Fibroblast of skin of left biceps (primary cell): ENCODE data around the gene IFNGR1.
"Not testable (repeated sequence)": the region's sequence is repeated elsewhere in the genome, so short reads cannot be mapped to it uniquely, and the experiment has no call there.

Source experiments
- DNase-seq, 2 experiments: peaks; one replicate each; pipeline ENCODE4 v3.0.0-alpha.2; 2013; ENCODE audit warnings: low read depth in 2 of 2

The IFNGR1 gene

DNA sequence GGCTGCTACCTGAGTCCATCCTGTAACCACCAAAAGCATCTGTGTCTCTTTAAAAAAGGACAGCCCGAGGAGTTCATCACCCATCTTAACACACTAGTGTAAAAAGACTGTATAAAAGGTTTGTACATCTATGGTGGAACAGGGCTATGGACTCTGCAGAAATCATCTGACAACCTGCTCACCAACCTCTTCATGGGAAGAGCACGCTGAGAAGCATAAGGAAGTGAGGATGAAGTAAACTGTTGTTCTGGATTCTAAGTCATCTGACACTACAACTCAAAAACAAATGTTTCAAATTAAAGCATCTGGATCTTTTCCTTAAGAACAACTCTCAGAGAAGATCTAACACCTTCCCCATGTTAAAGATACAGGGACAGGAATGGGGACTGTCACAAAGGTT, 5.4 kb downstream of the IFNGR1 start:
- no peak for DNase-seq

DNA sequence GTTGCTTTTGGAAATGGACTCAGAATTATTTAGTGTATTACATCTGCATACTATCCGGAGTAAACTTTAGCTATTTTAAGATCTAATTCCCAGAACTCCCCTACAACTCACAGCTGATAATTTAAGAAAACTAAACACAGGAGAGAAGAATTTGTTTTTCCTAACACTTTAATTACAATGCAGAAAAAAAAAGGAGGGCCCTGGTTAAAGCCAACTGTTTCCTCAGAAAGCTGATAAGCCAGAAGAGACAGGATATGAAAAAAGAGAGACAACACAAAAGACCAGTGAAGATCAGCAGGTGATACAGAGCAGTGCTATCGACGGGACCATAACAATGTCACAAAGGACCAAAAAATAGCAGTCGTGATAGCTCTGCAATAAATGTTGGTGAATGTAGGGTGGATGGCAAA, 5.8 kb downstream of the IFNGR1 start:
- no peak for DNase-seq

DNA sequence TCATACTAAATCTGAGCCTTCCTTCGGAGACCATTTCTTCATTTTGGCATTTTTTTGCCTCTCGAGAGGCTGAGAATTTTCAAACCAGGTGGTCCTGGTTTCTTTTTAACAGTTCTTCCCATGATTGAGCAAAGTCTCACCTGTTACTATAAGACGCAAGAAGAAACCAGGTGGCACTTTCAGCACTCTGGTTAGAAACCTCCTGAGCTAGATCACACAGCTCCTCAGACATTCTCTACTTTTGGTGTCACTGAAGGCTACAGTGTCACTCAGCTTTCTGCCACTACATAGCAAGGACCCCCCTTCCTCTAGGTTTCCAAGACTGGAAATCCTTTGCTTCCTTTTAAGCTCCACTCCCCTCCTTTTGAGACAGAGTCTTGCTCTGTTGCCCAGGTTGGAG, 7.3 kb downstream of the IFNGR1 start:
- no peak for DNase-seq

DNA sequence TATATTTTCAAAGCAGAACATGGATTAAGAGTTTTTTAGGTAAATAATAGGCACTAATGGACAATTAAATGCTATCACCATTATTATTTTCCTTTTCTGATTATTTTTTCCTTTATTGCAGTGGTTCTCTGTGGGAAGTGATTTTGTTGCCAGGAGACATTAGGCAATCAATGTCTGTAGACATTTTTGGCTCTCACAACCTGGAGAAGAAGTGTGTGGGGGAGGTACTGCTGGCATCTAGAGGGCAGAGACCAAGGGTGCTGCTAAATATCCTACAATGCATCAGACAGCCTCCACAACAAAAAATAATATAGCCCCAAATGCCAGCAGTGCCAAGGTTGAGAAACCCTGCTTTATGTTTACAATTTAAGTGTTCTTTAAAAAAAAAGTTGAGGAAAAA, 8.3 kb downstream of the IFNGR1 start:
- no peak for DNase-seq

DNA sequence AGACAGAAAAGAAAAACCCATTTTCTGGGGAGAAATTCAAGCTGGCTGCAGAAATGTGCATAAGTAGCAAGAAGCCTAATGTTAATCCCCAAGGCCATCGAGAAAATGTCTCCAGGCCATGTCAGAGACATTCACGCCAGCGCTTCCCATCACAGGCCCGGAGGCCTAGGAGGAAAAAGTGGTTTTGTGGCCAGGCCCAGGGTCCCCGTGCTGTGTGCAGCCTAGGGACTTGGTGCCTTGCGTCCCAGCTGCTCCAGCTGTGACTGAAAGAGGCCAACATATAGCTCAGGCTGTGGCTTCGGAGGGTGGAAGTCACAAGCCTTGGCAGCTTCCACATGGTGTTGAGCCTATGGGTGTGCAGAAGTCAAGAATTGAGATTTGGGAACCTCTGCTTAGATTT, 10.9 kb downstream of the IFNGR1 start:
- no peak for DNase-seq

DNA sequence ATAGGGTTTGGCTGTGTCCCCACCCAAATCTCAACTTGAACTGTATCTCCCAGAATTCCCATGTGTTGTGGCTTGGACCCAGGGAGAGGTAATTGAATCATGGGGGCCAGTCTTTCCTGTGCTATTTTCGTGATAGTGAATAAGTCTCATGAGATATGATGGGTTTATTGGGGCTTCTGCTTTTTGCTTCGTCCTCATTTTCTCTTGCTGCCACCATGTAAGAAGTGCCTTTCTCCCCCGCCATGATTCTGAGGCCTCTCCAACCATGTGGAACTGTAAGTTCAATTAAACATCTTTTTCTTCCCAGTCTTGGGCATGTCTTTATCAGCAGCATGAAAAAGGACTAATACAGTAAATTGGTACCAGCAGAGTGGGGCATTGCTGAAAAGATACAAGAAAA, 11.7 kb downstream of the IFNGR1 start:
- not testable (repeated sequence) for DNase-seq

DNA sequence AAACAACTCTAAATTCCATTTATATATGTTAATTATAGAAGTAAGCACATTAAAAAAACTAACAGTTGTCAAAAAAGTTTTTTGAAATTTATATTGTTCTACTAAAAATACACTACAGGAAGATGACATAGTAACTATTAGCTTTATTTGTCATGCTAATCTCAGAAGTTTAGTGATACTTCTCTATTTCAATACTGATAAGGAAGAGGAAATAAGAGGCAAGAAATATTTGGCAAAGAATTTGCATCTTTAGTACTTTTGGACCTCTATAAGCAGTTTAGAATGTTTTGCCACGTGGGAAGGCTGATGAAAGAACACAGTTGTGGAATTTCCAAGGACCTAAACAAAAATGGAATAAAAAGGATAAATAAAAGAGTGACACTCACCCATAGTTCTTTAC, 12.6 kb downstream of the IFNGR1 start:
- DNase-seq: no peak

DNA sequence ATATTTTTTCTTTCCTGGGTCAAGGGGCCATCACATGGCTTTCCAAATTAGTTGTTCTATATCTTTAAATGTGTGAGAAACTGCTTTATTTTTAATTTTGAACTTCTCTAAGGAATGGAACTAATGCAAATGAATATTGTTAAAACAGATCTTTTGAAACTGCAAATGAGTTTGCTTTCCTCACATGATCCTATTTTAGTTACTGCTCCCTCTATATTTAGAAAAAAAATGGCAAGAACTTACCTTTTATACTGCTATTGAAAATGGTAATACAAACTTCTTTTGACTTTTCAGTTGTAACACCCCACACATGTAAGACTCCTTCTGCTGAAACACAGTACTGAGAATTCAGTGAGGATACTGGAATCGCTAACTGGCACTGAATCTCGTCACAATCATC, 15.9 kb downstream of the IFNGR1 start:
- no peak for DNase-seq

DNA sequence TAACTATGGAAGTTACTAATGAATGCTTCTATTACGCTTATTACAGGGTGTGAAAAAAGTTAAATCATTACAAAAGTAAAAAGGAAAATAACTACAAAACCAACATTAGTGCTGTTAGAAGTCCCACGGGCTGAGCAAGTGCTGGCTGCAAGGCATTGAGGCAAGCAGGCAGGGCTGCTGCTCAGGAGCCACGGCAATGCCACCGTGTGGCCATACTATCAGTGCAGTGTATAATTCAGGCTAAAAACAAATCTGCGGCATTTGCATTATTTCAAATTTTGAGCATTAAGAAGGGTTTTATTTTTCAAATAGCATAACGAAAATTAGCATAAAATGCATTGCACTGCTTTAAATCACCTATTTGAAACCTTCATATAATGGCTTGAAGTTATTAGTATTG, 17.1 kb downstream of the IFNGR1 start:
- DNase-seq: no peak

DNA sequence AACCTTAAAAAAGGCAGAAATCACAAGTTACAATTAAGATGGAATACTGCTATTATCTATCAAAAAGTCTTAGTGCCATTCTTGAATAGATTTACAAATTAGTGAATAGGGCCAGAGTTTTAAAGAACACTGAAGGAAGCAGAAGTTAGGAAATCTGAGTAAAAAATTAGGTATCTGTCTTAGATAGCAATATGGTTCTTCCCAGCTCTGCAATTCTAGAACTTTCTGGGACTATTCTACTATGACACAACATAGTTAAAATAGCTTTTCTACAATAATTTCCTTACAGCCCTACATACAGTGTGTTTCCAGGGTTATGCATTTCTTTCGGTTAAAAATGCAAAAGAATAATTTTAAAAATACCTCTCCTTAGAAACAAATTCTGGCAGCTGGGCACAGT, 18.2 kb downstream of the IFNGR1 start:
- DNase-seq: no peak

DNA sequence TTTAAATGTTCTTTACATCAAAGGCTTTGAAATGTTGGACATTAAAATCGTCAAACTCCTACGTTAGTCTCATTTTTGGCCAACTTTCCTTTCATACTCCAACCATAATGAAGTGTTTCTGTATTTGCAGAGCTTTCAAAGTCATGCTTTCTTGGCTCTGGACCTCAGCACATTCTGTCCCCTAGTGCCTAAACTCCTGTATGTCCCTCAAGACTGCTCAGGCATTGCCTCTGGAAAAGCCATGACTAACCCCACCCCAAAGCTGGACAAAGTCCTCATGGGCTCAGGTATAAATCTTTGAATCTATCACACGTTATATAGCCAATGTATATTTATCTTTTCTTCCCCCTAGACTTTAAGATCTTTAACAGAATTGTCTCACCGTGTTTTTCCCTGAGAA, 18.9 kb downstream of the IFNGR1 start:
- DNase-seq: no peak

DNA sequence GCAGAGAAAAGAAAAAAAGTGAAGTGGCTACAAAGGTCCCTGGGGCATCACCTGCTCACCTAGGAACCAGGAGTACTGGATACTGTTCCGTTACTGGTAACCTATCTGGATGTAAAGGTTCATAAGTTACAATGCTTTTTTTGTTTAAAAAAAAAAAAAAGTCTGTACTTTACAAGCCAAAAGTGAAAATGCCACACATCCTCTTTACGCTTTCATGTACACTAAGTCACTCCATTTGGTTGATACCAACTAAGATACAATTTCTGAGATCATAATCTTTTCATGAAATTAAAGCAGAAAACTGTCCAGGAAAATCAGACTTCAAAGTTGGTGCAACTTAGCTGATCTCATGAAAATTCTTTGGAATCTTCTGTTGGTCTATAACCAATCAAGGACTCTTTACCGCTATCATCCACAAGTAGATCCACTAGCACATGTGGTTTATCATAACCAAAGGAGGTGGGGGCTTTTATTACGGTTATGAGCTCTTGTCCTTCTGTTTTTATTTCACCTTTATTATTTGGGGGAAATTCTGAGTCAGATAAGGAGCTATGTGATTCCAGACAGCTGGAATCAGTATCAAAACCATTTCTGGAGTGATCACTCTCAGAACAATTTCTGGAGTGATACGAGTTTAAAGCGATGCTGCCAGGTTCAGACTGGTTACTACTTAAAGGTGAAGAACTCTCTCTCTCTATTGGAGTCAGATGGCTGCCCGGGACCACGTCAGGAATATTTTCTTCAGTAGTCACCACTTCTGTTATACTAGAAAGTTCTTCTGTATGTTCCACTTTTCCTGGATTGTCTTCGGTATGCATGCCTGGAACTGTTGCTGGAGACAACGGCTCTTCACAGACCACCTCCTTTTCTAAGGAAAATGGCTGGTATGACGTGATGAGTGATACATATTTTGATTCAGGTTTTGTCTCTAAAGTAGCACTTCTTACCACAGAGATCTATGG, 21.2 kb downstream of the IFNGR1 start:
- no peak for DNase-seq

DNA sequence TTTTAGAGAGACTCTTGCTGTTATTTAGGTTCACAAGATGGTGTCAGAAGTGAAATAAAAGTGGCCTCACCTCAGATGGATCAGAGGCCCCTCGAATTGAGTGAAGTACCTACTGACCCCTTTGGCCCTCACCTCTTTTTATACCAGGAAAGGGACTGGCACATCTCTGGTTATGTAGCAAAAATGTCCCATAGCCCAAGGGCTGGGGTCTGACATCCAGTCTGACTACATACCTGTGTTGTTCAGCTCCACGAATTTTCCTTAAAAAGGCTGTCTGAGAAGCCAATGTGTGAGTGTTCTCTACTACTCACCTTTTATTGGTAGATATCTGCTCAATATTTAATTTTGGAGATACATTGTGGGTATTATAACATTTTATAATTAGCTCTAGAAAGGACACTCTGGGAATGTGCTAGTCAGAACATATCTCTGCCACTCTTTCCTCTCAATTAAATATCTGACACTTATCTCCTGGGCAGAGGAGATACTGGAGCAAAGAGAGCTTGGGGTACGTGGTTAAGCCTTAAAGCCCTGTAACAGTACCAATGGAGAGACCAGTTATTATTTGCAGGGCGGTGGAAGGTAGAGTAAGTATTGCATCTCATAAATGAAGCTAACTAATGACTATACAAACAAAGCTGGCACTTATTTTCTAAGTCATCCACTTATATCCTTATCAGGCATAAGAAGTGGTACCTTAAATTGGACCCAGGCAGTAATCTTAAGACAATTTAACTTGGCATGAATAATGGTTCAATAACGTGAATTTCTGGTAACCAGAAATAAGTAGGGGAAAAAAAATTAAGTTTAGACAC, 25.7 kb downstream of the IFNGR1 start:
- no peak for DNase-seq

DNA sequence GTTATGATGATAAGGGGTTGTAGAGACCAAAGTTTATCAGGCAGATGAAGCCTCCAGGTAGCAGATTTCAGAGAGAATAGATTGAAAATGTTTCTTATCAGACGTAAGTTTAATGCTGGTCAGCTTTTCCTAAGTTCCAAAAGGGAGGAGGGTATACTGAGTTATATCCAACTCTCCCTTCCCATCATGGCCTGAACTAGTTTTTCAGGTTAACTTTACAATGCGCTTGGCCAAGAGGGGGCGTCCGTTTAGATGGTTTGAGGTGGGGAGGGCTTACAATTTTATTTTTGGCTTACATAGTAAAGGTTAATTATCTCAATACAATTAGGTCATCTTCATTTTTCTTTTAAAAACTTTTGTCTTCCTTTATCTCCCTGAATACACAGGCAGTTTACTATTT, 26.4 kb downstream of the IFNGR1 start:
- no peak for DNase-seq

DNA sequence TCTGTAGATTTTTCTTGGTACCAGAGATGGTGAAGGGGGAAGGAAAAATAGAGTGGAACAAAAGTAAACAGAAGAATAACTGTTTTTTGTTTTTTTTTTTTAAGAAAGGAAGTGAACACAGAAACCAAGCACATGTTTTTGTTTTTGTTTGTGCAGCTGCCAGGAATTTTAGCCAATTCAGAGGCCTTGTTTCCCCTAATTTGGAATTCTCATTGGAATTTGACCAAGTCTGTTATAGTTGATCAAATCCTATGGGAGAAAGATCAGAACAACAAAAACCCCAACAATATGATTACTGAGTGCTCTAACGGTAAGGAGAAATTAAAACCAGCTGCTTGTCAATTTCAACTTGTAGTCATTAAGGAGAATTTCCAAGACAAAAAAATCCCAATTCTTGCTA, 27.5 kb downstream of the IFNGR1 start:
- no peak for DNase-seq

DNA sequence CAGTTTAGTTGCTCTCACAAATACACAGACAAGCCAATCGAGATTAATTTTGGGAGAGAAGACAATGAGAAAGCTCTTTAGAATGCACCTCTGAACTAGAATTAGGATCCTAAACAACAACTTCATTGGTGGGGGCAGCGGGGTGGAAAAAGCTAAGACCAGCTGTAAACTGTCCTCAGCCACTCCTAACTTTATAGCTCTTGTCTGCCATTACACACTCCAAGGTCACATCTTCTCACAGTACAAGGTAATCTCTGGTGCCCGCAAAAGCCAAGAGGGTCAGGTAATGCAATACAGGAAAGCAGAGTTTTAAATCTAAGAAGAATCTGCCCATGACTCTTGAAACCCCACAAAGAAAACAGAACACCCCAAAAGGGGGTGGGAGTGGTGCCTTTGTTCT, 27.9 kb downstream of the IFNGR1 start:
- DNase-seq: no peak

DNA sequence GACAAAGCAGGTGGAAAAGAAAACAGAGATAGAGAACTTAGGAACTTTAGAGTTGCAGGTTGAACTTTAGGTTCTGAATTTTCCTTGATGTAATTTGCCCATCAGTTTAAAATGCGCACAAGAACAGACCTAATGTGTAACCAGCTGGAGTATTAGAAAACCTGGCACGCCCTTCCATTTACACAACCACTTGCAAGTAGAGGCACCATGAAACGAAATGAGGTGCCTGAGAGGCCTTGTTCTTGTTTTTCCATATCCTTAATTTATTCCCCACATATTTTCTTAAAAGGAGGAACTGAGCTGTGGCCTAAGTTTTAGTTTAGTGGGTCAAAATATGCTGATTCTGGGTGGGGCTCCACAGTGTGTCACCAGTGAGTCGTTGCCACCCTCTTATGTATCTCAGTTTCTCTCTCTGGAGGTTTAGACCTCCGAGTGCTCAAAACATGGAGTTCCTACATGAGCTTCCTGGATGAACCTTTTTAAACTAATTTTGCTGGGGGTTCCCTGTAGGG, 28.5 kb downstream of the IFNGR1 start:
- DNase-seq: no peak

DNA sequence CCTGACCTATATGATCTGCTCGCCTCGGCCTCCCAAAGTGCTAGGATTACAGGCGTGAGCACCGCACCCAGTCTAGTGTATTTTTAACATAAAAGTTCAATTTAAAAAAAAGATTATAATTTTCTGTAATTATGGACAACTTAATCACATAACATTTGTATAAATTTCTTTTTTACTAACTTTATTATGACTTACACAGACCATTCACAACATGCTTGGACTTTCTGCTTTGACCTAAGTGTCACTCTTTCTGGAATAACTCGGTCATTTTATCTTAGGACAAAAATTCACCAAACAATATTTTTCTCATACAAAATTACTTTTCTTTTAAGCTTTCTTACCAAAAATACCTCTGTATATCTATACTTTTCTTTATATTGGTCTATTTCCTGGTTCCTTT, 30.3 kb downstream of the IFNGR1 start:
- DNase-seq: no peak

DNA sequence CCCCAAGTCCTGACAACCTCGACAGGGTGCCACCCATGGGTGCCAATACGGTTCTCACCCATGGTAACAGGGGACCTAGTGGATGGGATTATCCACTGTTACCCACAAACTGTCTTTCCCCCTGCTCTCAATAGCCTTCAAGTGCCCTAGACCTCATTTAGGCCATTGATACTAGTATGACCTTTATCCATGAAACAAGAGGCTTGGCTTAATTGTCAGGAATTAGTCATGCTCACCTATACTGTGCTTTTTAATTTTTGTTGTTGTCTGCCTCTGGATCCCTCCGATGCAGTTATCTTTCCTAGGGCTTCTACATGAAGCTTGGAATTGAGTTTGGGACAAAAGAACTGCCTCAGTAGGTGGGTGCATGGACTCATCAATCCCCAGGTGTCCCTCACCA, 33.9 kb downstream of the IFNGR1 start:
- DNase-seq: no peak

DNA sequence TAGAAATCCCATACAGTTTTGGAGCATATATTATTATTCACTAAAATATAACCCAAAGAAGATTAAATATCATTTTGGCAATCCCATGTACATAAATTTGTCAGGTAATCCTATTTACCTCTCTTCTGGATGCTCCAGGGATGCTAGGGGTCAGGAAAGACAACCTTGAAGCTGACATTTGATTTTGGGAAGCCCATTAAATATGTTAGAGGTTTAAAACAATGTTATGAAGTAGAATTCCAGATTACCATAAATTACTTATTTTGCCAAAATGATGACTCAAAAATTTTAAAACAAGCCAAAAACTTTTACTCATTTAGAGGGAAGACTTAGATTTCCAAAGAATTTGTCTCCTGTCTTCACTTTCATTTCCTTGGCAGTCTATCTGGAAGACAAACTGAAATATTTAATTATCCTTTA, 36.5 kb downstream of the IFNGR1 start:
- DNase-seq: no peak

DNA sequence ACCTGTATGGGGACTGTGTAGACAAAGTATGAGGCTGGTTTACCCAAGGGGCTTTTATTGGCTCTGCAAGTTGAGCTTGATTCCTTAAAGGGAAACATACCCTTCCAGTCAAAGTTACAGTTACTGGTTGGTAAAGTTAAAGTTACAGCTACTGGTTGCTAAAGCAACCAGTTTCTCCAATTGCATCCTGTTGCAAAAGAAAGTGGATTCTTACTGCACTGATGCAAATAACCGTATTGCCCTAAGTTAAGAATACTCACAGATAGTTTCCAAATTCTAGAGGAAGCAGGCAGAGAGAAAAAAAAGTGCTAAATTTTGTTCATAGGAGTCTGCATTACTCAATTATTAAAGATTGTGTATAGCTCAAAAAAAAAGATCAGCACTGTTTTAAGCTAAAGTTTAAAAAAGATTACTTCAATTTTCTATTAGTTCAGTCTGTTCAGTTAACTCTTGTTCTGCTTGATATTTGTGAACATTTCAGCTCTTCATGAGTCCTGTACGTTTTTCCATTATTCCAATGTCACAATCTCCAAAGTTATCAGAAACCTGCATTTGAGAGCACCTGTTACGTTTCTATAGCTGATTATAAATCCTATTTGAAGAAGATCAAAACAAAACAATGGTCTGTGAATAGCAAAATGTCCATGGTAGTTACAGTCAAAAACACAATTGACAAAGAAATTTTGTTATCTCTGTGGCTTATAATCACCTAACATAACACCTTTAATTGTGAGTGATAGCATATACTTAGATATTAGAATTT, 37.1 kb downstream of the IFNGR1 start:
- no peak for DNase-seq

DNA sequence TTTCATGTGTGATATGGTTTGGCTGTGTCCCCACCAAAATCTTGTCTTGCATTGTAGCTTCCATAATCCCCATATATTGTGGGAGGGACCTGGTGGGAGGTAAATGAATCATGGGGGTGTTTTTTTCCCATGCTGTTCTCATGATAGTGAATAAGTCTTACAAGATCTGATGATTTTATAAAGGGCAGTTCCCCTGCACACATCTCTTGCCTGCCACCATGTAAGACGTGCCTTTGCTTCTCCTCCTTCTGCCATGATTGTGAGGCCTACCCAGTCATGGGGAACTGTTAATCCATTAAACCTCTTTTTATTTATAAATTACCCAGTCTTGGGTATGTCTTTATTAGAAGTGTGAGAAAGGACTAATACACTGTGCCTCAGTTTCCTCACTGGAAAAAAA, 41.6 kb downstream of the IFNGR1 start:
- no peak for DNase-seq
